ENCODE results near the gene RGL3. TPM values are rescaled to one million over a fixed set of nuclear protein-coding genes. Genes with fewer than 3 reads are reported as not detected.

RGL3 gene
- total RNA-seq, 1 experiment from 2014 or later, result 65.9 TPM

DNA sequence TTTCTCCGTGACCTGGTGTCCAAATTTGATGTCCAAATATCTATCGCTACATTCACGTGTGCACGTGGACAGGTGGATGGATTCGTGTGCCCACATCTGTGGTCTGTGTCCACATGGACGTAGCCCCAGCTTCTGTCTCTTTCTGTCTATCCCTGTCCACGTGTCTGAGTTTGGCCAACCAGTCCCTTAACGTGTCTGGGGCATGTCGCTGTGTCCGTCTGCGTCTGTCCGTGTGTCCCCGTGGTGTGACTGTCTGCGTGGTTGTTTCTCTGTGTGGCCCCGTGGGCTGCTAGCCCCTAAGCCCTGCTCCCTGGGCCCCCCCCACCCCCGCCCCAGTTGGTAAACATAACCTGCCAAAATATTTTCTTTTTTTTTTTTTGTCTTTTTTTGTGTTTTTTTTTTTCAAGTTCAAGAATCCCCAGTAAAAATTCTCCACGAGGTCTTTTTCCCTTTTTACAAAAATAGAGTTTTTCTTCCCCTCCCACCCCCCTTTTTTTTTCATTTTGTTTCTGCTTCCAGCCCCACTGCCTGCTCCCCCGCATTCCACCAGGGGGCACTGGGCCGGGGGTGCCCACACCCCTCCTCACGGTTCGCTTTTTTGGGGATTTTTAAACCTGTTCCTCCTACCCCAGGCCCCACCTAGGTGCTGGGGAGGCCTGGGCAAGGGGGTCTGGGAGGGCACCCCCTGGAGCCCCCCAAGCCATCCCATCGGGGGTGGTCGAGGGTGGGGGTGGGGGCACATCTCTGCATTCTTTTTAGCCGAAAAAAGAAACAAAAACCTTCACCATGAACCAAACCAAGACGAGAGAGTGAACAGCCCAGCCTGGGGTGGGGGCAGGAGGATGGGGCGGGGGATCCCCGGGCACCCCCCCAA lies 34.6 kb upstream of the RGL3 start:
- no peak overlapping the region for H2BK12ac ChIP-seq (ENCODE audit: insufficient read length, low read depth, low read length)
- no peak overlapping the region for H3K9ac ChIP-seq (ENCODE audit: extremely low read depth, insufficient read length, low read length)
- no peak overlapping the region for H3K27ac ChIP-seq (ENCODE audit: insufficient read length, low read depth, low read length)
- no peak overlapping the region for H3K4me2 ChIP-seq (ENCODE audit: insufficient read depth, insufficient read length, low read length)
- H3K79me2 ChIP-seq (ENCODE audit: insufficient read depth, low read length), result no peaks in the 10 kb centered on the region
- no peak overlapping the region for H3K23ac ChIP-seq (ENCODE audit: insufficient read length, low read depth, low read length)
- no peaks in the 10 kb centered on the region for H3K4me1 ChIP-seq (ENCODE audit: insufficient read depth, low read length)
- H3K27ac Mint-ChIP-seq, result peak overlapping the region in 2 of 3 experiments; percentile 69 to 93; a peak in 2 of 7 replicates
- no peak overlapping the region for H2AK5ac ChIP-seq (ENCODE audit: insufficient read length, low read length)
- peaks cover 20 to 45% of the 10 kb centered on the region in 2 experiments for H3K4me1 Mint-ChIP-seq
- no peak overlapping the region for H4K8ac ChIP-seq (replicated peaks; ENCODE audit: insufficient read length, low read depth, low read length)
- no peak for DNase-seq
- TF ChIP-seq, protein P1, sequence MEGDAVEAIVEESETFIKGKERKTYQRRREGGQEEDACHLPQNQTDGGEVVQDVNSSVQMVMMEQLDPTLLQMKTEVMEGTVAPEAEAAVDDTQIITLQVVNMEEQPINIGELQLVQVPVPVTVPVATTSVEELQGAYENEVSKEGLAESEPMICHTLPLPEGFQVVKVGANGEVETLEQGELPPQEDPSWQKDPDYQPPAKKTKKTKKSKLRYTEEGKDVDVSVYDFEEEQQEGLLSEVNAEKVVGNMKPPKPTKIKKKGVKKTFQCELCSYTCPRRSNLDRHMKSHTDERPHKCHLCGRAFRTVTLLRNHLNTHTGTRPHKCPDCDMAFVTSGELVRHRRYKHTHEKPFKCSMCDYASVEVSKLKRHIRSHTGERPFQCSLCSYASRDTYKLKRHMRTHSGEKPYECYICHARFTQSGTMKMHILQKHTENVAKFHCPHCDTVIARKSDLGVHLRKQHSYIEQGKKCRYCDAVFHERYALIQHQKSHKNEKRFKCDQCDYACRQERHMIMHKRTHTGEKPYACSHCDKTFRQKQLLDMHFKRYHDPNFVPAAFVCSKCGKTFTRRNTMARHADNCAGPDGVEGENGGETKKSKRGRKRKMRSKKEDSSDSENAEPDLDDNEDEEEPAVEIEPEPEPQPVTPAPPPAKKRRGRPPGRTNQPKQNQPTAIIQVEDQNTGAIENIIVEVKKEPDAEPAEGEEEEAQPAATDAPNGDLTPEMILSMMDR (conservative IDR thresholded peaks at IDR 0.05), result peak; percentile 78
- H3K56ac ChIP-seq (ENCODE audit: insufficient read length, low read depth, low read length), result no peak overlapping the region
- no peaks in the 10 kb centered on the region for H3K27me3 ChIP-seq (ENCODE audit: insufficient read depth, low read length)
- H2BK120ac ChIP-seq (ENCODE audit: low read depth, low read length, poor library complexity, severe bottlenecking), result no peak overlapping the region
- no peak overlapping the region for H2BK20ac ChIP-seq (ENCODE audit: low read depth, low read length, poor library complexity, severe bottlenecking)
- H4K5ac ChIP-seq (ENCODE audit: insufficient read length, low read depth, low read length), result no peak overlapping the region
- no peak overlapping the region for H3K4ac ChIP-seq (ENCODE audit: low read depth, low read length)
- H3K9me3 Mint-ChIP-seq, result no peaks in the 10 kb centered on the region; a peak in 1 of 5 replicates
- H3K27me3 Mint-ChIP-seq (ENCODE audit: low read depth), result no peaks in the 10 kb centered on the region
- H3K23me2 ChIP-seq (ENCODE audit: insufficient read length, low read depth, low read length, poor library complexity, severe bottlenecking), result no peaks in the 10 kb centered on the region
- no peak overlapping the region for H2AFZ ChIP-seq (ENCODE audit: low read length)
- no peak overlapping the region for H2BK5ac ChIP-seq (ENCODE audit: insufficient read length, low read length)
- peaks cover 2 to 16% (median 15%) of the 10 kb centered on the region in 3 experiments; a peak in 6 of 7 replicates for H3K36me3 Mint-ChIP-seq (ENCODE audit: insufficient read depth in 1 of 3, low read depth in 3 of 3)
- H3K14ac ChIP-seq (ENCODE audit: insufficient read depth, low read length), result no peak overlapping the region
- H3K79me1 ChIP-seq (ENCODE audit: insufficient read depth, low read depth, low read length, poor library complexity, severe bottlenecking), result no peaks in the 10 kb centered on the region
- no peak overlapping the region for H3T11ph ChIP-seq (ENCODE audit: low read length)
- no CpG with 5 or more reads among the region's 27 CpGs for WGBS (ENCODE audit: extremely low coverage, insufficient read length, low lambda C conversion rate)
- no peak overlapping the region for H3K4me3 Mint-ChIP-seq
- no peak overlapping the region for H4K91ac ChIP-seq (ENCODE audit: insufficient read length, low read depth, low read length)
- no peaks in the 10 kb centered on the region for H4K20me1 ChIP-seq (ENCODE audit: control insufficient read depth, insufficient read depth, insufficient read length)
- no peak overlapping the region for H3K18ac ChIP-seq (ENCODE audit: insufficient read length, low read depth, low read length)
- no peak overlapping the region for H2BK15ac ChIP-seq (ENCODE audit: low read depth, low read length)
- no peaks in the 10 kb centered on the region for H3K9me3 ChIP-seq (ENCODE audit: control insufficient read depth, low read depth, low read length)

Data from H9 (cell line).